ENCODE data around the gene CA11.

DNA sequence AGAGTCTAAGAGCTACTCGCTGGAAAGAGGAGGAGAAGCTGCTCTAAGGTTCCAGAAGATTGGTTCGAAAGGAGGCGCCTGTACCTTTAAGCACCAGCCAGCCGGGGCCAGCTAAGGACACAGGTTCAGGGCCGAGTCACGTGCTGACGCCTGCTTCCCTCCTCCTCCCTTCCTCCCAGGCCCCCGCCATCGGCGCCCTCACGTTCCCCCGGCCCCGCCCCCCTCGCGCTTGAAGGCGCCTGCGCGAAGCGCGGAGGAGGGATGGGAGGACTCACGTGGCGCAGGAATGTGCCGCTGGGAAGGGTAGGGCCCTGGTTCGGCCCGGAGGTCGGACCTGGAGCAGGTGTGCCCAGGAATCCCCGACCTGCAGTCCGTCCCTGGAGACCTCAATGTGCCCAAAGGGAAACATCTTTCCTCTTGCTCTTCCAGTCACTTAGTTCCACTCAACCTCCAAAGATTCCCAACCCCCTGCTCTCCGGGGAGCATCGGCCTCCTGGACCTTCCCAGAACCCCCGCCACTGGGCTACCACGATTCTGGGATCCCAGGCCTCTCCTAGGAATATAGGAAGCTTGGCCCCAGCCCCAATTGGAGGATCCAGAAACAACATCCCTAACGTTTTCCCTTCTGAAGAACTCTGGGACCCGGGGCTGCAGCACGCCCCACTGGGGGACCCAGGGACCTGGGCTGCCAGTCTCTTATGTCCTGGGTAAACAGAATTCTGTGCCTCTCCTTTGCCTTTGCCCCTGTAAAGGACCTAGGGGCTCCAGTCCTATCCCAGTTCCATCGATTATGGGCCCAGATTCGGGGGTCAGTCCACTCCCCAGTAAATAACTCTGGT, 11.3 kb downstream of the CA11 start:
- TF ChIP-seq, protein P1, sequence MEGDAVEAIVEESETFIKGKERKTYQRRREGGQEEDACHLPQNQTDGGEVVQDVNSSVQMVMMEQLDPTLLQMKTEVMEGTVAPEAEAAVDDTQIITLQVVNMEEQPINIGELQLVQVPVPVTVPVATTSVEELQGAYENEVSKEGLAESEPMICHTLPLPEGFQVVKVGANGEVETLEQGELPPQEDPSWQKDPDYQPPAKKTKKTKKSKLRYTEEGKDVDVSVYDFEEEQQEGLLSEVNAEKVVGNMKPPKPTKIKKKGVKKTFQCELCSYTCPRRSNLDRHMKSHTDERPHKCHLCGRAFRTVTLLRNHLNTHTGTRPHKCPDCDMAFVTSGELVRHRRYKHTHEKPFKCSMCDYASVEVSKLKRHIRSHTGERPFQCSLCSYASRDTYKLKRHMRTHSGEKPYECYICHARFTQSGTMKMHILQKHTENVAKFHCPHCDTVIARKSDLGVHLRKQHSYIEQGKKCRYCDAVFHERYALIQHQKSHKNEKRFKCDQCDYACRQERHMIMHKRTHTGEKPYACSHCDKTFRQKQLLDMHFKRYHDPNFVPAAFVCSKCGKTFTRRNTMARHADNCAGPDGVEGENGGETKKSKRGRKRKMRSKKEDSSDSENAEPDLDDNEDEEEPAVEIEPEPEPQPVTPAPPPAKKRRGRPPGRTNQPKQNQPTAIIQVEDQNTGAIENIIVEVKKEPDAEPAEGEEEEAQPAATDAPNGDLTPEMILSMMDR (conservative IDR thresholded peaks at IDR 0.05 in 1 of 2, IDR thresholded peaks at IDR 0.05 in 1 of 2; ENCODE audit: low read depth in 1 of 2, low read length in 2 of 2): no peak
- TF ChIP-seq EZH2 (IDR thresholded peaks at IDR 0.05; ENCODE audit: low read length, missing control alignments): no peak
